ENCODE measurements around the gene OASL.

The OASL gene

DNA sequence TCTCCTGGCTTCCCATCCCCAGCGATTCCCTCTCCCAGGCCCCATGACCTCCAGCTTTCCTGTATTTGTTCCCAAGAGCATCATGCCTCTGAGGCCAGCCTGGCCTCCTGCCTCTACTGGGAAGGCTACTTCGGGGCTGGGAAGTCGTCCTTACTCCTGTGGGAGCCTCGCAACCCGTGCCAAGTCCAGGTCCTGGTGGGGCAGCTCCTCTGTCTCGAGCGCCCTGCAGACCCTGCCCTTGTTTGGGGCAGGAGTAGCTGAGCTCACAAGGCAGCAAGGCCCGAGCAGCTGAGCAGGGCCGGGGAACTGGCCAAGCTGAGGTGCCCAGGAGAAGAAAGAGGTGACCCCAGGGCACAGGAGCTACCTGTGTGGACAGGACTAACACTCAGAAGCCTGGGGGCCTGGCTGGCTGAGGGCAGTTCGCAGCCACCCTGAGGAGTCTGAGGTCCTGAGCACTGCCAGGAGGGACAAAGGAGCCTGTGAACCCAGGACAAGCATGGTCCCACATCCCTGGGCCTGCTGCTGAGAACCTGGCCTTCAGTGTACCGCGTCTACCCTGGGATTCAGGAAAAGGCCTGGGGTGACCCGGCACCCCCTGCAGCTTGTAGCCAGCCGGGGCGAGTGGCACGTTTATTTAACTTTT lies 37.1 kb downstream of the OASL start:
- in situ Hi-C loops (cut with MboI; ENCODE audit: low pct_unique_long_range_greater_than_20kb, low sequenced_read_pairs, unreplicated experiment), result loop anchor here (10.0 kb wide), 1 partner anchor 103 kb away; no protein-coding TSS in a partner anchor
- DNase-seq (ENCODE audit: low spot score), result no peak
- TF ChIP-seq, protein P1, sequence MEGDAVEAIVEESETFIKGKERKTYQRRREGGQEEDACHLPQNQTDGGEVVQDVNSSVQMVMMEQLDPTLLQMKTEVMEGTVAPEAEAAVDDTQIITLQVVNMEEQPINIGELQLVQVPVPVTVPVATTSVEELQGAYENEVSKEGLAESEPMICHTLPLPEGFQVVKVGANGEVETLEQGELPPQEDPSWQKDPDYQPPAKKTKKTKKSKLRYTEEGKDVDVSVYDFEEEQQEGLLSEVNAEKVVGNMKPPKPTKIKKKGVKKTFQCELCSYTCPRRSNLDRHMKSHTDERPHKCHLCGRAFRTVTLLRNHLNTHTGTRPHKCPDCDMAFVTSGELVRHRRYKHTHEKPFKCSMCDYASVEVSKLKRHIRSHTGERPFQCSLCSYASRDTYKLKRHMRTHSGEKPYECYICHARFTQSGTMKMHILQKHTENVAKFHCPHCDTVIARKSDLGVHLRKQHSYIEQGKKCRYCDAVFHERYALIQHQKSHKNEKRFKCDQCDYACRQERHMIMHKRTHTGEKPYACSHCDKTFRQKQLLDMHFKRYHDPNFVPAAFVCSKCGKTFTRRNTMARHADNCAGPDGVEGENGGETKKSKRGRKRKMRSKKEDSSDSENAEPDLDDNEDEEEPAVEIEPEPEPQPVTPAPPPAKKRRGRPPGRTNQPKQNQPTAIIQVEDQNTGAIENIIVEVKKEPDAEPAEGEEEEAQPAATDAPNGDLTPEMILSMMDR (IDR thresholded peaks at IDR 0.05; ENCODE audit: extremely low read depth, insufficient read depth, missing control alignments), result no peak

DNA sequence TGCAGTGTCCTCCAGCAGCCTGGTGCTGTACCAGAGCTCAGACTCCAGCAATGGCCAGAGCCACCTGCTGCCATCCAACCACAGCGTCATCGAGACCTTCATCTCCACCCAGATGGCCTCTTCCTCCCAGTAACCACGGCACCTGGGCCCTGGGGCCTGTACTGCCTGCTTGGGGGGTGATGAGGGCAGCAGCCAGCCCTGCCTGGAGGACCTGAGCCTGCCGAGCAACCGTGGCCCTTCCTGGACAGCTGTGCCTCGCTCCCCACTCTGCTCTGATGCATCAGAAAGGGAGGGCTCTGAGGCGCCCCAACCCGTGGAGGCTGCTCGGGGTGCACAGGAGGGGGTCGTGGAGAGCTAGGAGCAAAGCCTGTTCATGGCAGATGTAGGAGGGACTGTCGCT lies 38.0 kb downstream of the OASL start:
- TF ChIP-seq, protein P1 (IDR thresholded peaks at IDR 0.05; ENCODE audit: extremely low read depth, insufficient read depth, missing control alignments), result no peak
- in situ Hi-C loops (cut with MboI; ENCODE audit: low pct_unique_long_range_greater_than_20kb, low sequenced_read_pairs, unreplicated experiment), result loop anchor here (10.0 kb wide), 1 partner anchor 104 kb away; no protein-coding TSS in a partner anchor
- no peak for DNase-seq (ENCODE audit: low spot score)

DNA sequence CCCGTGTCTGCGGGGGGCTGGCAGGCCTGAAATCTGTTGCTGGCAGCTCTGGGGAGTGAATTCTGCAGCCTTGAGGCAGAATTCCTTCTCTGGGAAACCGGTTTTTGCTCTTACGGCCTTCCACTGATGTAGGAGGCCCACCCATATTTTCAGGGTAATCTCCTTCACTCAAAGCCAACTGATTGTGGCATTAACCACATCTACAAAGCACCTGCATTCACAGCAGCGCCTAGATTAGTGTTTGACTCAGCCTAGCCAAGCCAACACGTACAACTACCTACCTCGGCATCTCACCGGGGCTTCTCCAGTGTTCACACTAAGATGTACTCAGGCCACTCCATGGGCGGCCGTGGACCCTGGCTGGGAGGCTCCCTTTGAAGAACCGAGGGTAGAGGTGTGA lies 38.5 kb downstream of the OASL start:
- TF ChIP-seq, protein P1 (IDR thresholded peaks at IDR 0.05; ENCODE audit: extremely low read depth, insufficient read depth, missing control alignments), result no peak
- no peak for DNase-seq (ENCODE audit: low spot score)
- in situ Hi-C loops (cut with MboI; ENCODE audit: low pct_unique_long_range_greater_than_20kb, low sequenced_read_pairs, unreplicated experiment), result loop anchor here (10.0 kb wide), 1 partner anchor 104 kb away; no protein-coding TSS in a partner anchor

GRCh38 chr12:120999191-121000120 lies 39.6 kb downstream of the OASL start:
- no peak for DNase-seq (ENCODE audit: low spot score)
- TF ChIP-seq, protein P1 (IDR thresholded peaks at IDR 0.05; ENCODE audit: extremely low read depth, insufficient read depth, missing control alignments), result no peak

GRCh38 chr12:120998435-120998834 lies 40.6 kb downstream of the OASL start:
- no peak for DNase-seq (ENCODE audit: low spot score)
- TF ChIP-seq, protein P1 (IDR thresholded peaks at IDR 0.05; ENCODE audit: extremely low read depth, insufficient read depth, missing control alignments), result no peak

More at GRCh38 chr12:120999191-121000120, 39.6 kb downstream of the OASL start:
- in situ Hi-C loops (cut with MboI; ENCODE audit: low pct_unique_long_range_greater_than_20kb, low sequenced_read_pairs, unreplicated experiment), result loop anchor here (10.0 kb wide), 1 partner anchor 105 kb away; no protein-coding TSS in a partner anchor

DNA sequence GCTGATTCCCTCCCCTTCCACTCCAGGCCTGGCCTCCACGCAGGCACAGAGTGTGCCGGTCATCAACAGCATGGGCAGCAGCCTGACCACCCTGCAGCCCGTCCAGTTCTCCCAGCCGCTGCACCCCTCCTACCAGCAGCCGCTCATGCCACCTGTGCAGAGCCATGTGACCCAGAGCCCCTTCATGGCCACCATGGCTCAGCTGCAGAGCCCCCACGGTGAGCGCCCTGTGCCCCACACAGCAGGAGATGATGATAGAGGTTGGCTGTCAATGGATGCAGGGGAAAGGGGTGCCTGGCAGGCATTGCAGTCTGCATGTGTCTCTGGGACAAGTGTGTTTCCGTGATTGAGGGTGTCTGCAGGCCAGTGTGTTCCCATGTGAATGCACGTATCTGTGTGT lies 41.6 kb downstream of the OASL start:
- in situ Hi-C loops (cut with MboI; ENCODE audit: low pct_unique_long_range_greater_than_20kb, low sequenced_read_pairs, unreplicated experiment), result no loop called here
- DNase-seq (ENCODE audit: low spot score), result no peak
- TF ChIP-seq, protein P1 (IDR thresholded peaks at IDR 0.05; ENCODE audit: extremely low read depth, insufficient read depth, missing control alignments), result no peak

More at GRCh38 chr12:120998435-120998834, 40.6 kb downstream of the OASL start:
- in situ Hi-C loops (cut with MboI; ENCODE audit: low pct_unique_long_range_greater_than_20kb, low sequenced_read_pairs, unreplicated experiment), result no loop called here

Data from GM13977 (cell line).